NCI-H2029 (cell line): Measurements from ENCODE around the gene RIPK3.

Experiments used
- DNase-seq: peaks from one replicate; lab custom pipeline; 2025; lab: John Stamatoyannopoulos, UW

Gene RIPK3

GRCh38 chr14:24304019-24304387 lies 35.8 kb downstream of the RIPK3 start:
- no peak for DNase-seq

GRCh38 chr14:24300326-24300980 lies 39.3 kb downstream of the RIPK3 start:
- DNase-seq, result no peak

GRCh38 chr14:24299255-24300191 lies 40.3 kb downstream of the RIPK3 start, which contains the start of the genes DHRS1 and NOP9:
Gene DHRS1 (minus strand): TSS chr14:24299780. CDS start chr14:24299106, 674 bp downstream.
Gene NOP9 (plus strand): TSS chr14:24299850. CDS start chr14:24299955, 105 bp downstream.
- peak; percentile 78 for DNase-seq

GRCh38 chr14:24298892-24299254 lies 40.9 kb downstream of the RIPK3 start:
- no peak for DNase-seq

GRCh38 chr14:24297190-24297964 lies 42.4 kb downstream of the RIPK3 start:
- no peak for DNase-seq

DNA sequence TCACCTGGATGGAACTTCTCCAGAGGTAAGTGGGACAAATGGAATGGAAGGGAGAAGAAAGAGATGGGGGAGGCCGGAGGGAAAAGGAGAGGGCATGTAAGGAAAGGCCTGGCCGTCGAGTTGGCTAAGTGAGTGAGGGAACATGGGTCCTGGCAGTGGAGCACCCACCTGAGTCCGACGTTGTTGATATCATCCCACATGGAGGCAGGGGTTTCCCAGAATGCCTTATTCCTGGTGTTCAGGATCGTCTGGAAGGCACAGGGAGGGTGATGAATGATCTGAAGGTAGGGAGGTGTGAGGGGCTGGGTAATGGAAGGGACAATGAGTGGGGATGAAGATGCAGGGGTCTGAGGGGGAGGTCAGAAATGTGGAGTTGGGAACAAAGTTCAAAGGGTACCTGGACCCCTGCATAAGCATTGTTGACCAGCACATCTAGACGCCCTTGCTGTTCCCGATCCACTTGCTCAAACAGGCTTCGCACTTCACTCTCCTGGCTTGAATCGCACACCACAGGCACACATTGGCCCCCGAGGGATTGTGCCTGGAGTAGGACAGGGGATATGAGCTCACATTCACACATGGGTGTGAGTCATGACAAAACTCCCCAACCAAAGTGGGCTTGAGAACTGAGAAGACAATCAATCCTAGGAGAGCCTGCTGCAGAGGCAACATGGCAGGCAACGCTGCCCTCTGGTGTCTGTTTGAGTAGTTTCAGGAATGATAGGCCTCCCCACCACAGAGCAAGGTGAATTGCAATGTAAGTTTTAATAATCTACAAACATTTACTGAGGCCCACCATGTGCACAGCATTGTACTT lies 43.2 kb downstream of the RIPK3 start:
- peak; percentile 23 for DNase-seq

DNA sequence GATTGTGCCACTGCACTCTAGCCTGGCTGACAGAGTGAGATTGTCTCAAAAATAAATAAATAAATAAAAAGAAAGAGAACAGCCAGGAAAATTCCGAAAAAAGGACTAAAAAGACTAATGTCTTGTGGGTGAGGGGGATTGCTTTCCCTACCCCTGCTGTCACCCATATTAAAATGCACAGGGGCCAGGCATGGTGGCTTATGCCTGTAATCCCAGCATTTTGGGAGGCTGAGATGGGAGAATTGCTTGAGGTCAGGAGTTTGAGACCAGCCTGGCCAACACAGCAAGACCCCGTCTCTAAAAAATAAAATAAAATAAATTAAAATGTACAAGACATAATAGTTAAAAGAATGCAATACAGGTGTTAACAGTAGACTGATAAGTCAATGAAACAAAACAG lies 46.3 kb downstream of the RIPK3 start:
- DNase-seq, result no peak

- DNase-seq, result no peak
Measured at GRCh38 chr14:24292118-24292807, 47.5 kb downstream of the RIPK3 start.

GRCh38 chr14:24291446-24292117 lies 48.2 kb downstream of the RIPK3 start:
- no peak for DNase-seq

DNA sequence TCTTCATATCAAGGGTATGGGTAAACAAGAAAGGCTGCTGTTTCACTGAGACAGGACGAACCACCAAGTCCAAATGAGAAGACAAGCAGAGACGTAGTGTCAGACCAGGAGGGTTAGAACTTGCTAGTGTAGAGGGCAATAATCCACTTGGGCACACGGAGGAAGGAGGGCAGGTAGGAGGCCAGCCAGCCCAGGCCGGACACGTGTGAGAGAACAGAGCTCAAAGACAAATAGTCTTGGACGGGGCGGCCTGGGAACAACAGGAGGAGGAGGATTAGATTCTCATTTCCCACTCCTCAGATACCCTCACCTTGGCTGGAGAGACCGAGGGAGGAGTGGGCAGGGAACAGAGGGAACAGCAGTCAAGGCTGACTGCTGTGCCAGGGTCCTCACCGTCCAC lies 49.0 kb downstream of the RIPK3 start:
- DNase-seq, result no peak

DNA sequence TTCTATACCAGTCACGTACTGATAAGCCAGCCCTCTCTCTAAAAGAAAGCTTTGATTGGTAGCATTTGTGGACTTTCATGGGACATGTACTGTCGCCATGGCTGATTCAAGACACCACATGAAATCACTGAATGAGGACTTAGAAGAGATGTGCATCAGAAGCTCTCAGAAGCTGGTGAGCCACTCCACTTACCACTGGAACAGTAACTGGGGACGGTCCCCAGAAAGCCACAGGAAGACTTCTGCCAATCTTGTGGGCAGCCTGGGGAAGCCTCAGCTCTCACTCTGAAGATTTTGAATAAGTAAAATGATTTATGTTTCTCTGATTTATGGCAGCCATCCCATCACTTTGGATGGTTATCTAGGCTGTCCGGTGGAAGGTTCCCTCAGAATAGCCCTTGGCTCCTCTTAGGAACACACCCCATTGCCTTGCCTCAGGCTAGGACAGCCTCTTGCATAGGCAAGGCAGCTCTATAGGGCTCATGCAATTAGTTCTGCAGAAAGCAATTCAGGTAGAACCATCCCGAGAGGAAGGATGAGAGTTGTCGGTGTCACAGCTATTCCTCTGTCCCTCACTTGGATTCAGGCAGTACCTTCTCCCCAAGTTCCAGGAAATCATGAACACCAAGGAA lies 50.0 kb downstream of the RIPK3 start:
- DNase-seq, result no peak

GRCh38 chr14:24286996-24287395 lies 52.8 kb downstream of the RIPK3 start:
- no peak for DNase-seq
